Loucy (cell line): ENCODE data around the gene GLDN.

Experiments used
- EZH2phosphoT487 ChIP-seq: fragments of 200-600 bp; IDR thresholded peaks from 2 replicates; pipeline ENCODE4 v1.6.1; 2018; ENCODE audit warnings: antibody characterized with exemption, mild to moderate bottlenecking, moderate library complexity, borderline replicate concordance
- TF ChIP-seq, protein P1 (sequence below): fragments of 200-600 bp; sonication (generic); conservative IDR thresholded peaks from 2 replicates; pipeline ENCODE4 v1.5.1; 2014; ENCODE audit warnings: mild to moderate bottlenecking, antibody characterized with exemption, low read length

DNA sequence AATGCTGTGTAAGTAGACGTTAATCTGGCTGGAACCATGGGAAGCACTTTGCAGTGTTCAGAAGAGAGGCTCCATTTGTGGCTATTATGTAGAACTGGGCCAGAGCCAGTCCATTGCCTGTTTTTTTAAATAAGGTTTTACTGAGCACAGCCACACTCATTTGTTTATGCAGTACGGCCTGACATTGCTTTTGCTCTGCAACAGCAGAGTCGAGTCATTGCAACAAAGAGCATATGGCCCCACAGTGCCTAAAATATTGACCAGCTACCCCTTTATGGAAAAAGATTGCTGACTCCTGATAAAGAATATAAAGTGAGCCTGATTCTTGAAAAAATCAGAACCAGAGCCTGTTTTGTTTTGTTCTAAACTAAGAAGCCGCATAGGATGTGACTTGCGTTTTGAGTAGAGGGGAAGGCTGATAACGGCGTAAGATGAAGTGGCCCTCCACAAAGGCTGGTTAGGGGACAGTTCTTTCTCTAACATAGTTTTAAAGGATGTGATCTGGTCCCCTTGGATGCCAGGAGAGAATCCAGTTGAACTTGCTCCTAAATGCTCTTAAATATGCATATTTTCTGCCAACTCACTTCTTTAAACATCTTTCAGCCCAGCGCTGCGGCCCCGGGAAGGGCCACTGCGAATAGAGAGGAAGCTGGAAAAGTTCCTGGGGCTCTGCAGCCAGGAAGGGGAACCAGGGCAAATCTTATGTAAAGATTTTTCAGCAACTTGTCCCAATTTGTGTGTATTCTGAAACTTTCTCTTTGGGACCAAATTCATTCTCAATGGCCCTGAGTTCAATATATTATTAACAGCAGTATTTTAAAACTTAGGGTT is 64.5 kb downstream of the GLDN start:
- TF ChIP-seq, protein P1, sequence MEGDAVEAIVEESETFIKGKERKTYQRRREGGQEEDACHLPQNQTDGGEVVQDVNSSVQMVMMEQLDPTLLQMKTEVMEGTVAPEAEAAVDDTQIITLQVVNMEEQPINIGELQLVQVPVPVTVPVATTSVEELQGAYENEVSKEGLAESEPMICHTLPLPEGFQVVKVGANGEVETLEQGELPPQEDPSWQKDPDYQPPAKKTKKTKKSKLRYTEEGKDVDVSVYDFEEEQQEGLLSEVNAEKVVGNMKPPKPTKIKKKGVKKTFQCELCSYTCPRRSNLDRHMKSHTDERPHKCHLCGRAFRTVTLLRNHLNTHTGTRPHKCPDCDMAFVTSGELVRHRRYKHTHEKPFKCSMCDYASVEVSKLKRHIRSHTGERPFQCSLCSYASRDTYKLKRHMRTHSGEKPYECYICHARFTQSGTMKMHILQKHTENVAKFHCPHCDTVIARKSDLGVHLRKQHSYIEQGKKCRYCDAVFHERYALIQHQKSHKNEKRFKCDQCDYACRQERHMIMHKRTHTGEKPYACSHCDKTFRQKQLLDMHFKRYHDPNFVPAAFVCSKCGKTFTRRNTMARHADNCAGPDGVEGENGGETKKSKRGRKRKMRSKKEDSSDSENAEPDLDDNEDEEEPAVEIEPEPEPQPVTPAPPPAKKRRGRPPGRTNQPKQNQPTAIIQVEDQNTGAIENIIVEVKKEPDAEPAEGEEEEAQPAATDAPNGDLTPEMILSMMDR: no peak
- TF ChIP-seq EZH2phosphoT487: no peak
